ENCODE data around the gene C1orf115. TPM values are rescaled to one million over a fixed set of nuclear protein-coding genes. Genes with fewer than 3 reads are reported as not detected.
"Not testable (repeated sequence)": the region's sequence is repeated elsewhere in the genome, so short reads cannot be mapped to it uniquely, and the experiment has no call there.

The C1orf115 gene
- total RNA-seq, 4 donors from 2014 or later: 10.0 to 24.5 (median 14.8) TPM

- no peak for TF ChIP-seq CTCF (IDR thresholded peaks at IDR 0.05)
- no peak for TF ChIP-seq POLR2AphosphoS5 (IDR thresholded peaks at IDR 0.05)
- no peak for TF ChIP-seq EP300 (IDR thresholded peaks at IDR 0.05)
- TF ChIP-seq POLR2A (IDR thresholded peaks at IDR 0.05): no peak
- no peaks in the 10 kb centered on the region for H3K27me3 ChIP-seq
- DNase-seq (ENCODE audit: low spot score in 2 of 2): no peak
- no peaks in the 10 kb centered on the region for H3K9me3 ChIP-seq
- H3K36me3 ChIP-seq: no peaks in the 10 kb centered on the region
- H3K4me3 ChIP-seq: no peak overlapping the region
- H3K4me1 ChIP-seq: no peaks in the 10 kb centered on the region
- no peak overlapping the region for H3K27ac ChIP-seq
- WGBS: 74% methylated on average over 10 of the region's 10 CpGs
Measured at GRCh38 chr1:220681220-220681880, 8.8 kb upstream of the C1orf115 start.

- TF ChIP-seq EP300 (IDR thresholded peaks at IDR 0.05) (no peak), POLR2A (IDR thresholded peaks at IDR 0.05) (no peak), POLR2AphosphoS5 (IDR thresholded peaks at IDR 0.05) (no peak), CTCF (IDR thresholded peaks at IDR 0.05) (no peak)
Measured at GRCh38 chr1:220682901-220683576, 7.1 kb upstream of the C1orf115 start.

GRCh38 chr1:220683716-220684115 lies 6.4 kb upstream of the C1orf115 start:
- DNase-seq (ENCODE audit: low spot score in 2 of 2); H3K4me3 ChIP-seq; H3K4me1 ChIP-seq; H3K9me3 ChIP-seq; H3K27ac ChIP-seq; H3K36me3 ChIP-seq; H3K27me3 ChIP-seq: not testable (repeated sequence)
- WGBS: over 99% methylated on average over 12 of the region's 12 CpGs

More at GRCh38 chr1:220682901-220683576, 7.1 kb upstream of the C1orf115 start:
- DNase-seq (ENCODE audit: low spot score in 2 of 2): no peak
- Histone ChIP-seq H3K4me1 (no peaks in the 10 kb centered on the region), H3K27me3 (no peaks in the 10 kb centered on the region), H3K36me3 (no peaks in the 10 kb centered on the region), H3K4me3 (no peak overlapping the region), H3K27ac (no peak overlapping the region), H3K9me3 (no peaks in the 10 kb centered on the region)
- 88% methylated on average over 15 of the region's 17 CpGs for WGBS

- no peak for TF ChIP-seq EP300 (IDR thresholded peaks at IDR 0.05)
- no peak for TF ChIP-seq POLR2A (IDR thresholded peaks at IDR 0.05)
- Histone ChIP-seq H3K27me3 (no peaks in the 10 kb centered on the region), H3K36me3 (no peaks in the 10 kb centered on the region), H3K9me3 (no peaks in the 10 kb centered on the region), H3K4me1 (peaks cover 4% of the 10 kb centered on the region), H3K4me3 (no peak overlapping the region), H3K27ac (no peak overlapping the region)
- WGBS: 63% methylated on average over 4 of the region's 4 CpGs
- DNase-seq (ENCODE audit: low spot score in 2 of 2): no peak
Measured at GRCh38 chr1:220684890-220685289, 5.3 kb upstream of the C1orf115 start.

GRCh38 chr1:220685879-220686278 lies 4.3 kb upstream of the C1orf115 start:
- Histone ChIP-seq H3K4me1 (peaks cover 13% of the 10 kb centered on the region), H3K36me3 (no peaks in the 10 kb centered on the region), H3K27me3 (peaks cover 6% of the 10 kb centered on the region), H3K4me3 (no peak overlapping the region), H3K27ac (no peak overlapping the region), H3K9me3 (no peaks in the 10 kb centered on the region)
- DNase-seq (ENCODE audit: low spot score in 2 of 2): no peak
- TF ChIP-seq POLR2A (IDR thresholded peaks at IDR 0.05) (no peak), EP300 (IDR thresholded peaks at IDR 0.05) (no peak), POLR2AphosphoS5 (IDR thresholded peaks at IDR 0.05) (no peak), CTCF (IDR thresholded peaks at IDR 0.05) (no peak)
- 85% methylated on average over 3 of the region's 3 CpGs for WGBS

- WGBS: 85% methylated on average over 5 of the region's 5 CpGs
- no peak for DNase-seq (ENCODE audit: low spot score in 2 of 2)
- no peak for TF ChIP-seq CTCF (IDR thresholded peaks at IDR 0.05)
- no peak for TF ChIP-seq POLR2A (IDR thresholded peaks at IDR 0.05)
- no peak for TF ChIP-seq EP300 (IDR thresholded peaks at IDR 0.05)
- TF ChIP-seq POLR2AphosphoS5 (IDR thresholded peaks at IDR 0.05): no peak
- H3K27me3 ChIP-seq: peaks cover 7% of the 10 kb centered on the region
- H3K4me1 ChIP-seq: peaks cover 13% of the 10 kb centered on the region
- H3K9me3 ChIP-seq: no peaks in the 10 kb centered on the region
- H3K4me3 ChIP-seq: no peak overlapping the region
- H3K27ac ChIP-seq: no peak overlapping the region
- H3K36me3 ChIP-seq: no peaks in the 10 kb centered on the region
Measured at GRCh38 chr1:220687809-220688208, 2.4 kb upstream of the C1orf115 start.
